ENCODE results near the gene NID1. TPM values are rescaled to one million over a fixed set of nuclear protein-coding genes. Genes with fewer than 3 reads are reported as not detected.
"Not testable (repeated sequence)": the region's sequence is repeated elsewhere in the genome, so short reads cannot be mapped to it uniquely, and the experiment has no call there.

The NID1 gene
- polyA plus RNA-seq, 2 donors, result 3.9 to 11.6 TPM

GRCh38 chr1:235979176-235979575, 85.7 kb downstream of the NID1 start:
- Histone ChIP-seq H3K36me3 (ENCODE audit: control insufficient read depth in 2 of 2, insufficient read depth in 2 of 2, low read length in 1 of 2) (peaks cover 3 to 8% of the 10 kb centered on the region in 2 donors), H3K4me3 (ENCODE audit: low read depth in 1 of 2, low read length in 2 of 2) (no peak overlapping the region), H3K9me3 (ENCODE audit: control insufficient read depth in 2 of 2, insufficient read depth in 1 of 2, low read depth in 1 of 2, low read length in 1 of 2) (peaks cover 2 to 8% of the 10 kb centered on the region in 2 donors), H3K4me1 (ENCODE audit: control insufficient read depth in 2 of 2, insufficient read depth in 2 of 2, low read length in 1 of 2) (no peaks in the 10 kb centered on the region), H3K27ac (ENCODE audit: low read depth in 2 of 2, low read length in 1 of 2) (no peak overlapping the region), H3K27me3 (ENCODE audit: control insufficient read depth in 1 of 2, insufficient read depth in 2 of 2, low read length in 2 of 2) (no peaks in the 10 kb centered on the region)
- 80 to 87% methylated on average over 4 of the region's 4 CpGs for WGBS, 2 donors

- H3K4me1 ChIP-seq (ENCODE audit: control insufficient read depth in 2 of 2, insufficient read depth in 2 of 2, low read length in 1 of 2), result no peaks in the 10 kb centered on the region
- H3K9me3 ChIP-seq (ENCODE audit: control insufficient read depth in 2 of 2, insufficient read depth in 1 of 2, low read depth in 1 of 2, low read length in 1 of 2), result peaks cover 2 to 8% of the 10 kb centered on the region in 2 donors
- H3K27me3 ChIP-seq (ENCODE audit: control insufficient read depth in 1 of 2, insufficient read depth in 2 of 2, low read length in 2 of 2), result no peaks in the 10 kb centered on the region
- H3K4me3 ChIP-seq (ENCODE audit: low read depth in 1 of 2, low read length in 2 of 2), result no peak overlapping the region
- WGBS, 2 donors, result 82 to 85% methylated on average over 5 of the region's 5 CpGs
- H3K27ac ChIP-seq (ENCODE audit: low read depth in 2 of 2, low read length in 1 of 2), result peak overlapping the region in 1 of 2 donors; percentile 26
- peaks cover 3 to 8% of the 10 kb centered on the region in 2 donors for H3K36me3 ChIP-seq (ENCODE audit: control insufficient read depth in 2 of 2, insufficient read depth in 2 of 2, low read length in 1 of 2)
These were observed 88.4 kb downstream of the NID1 start for GRCh38 chr1:235976490-235976889.

- no peaks in the 10 kb centered on the region for H3K27me3 ChIP-seq (ENCODE audit: control insufficient read depth in 1 of 2, insufficient read depth in 2 of 2, low read length in 2 of 2)
- H3K4me3 ChIP-seq (ENCODE audit: low read depth in 1 of 2, low read length in 2 of 2), result no peak overlapping the region
- H3K27ac ChIP-seq (ENCODE audit: low read depth in 2 of 2, low read length in 1 of 2), result peak overlapping the region in 1 of 2 donors; percentile 42
- 72 to 77% methylated on average over 1 of the region's 1 CpG for WGBS, 2 donors
- no peaks in the 10 kb centered on the region for H3K4me1 ChIP-seq (ENCODE audit: control insufficient read depth in 2 of 2, insufficient read depth in 2 of 2, low read length in 1 of 2)
- H3K36me3 ChIP-seq (ENCODE audit: control insufficient read depth in 2 of 2, insufficient read depth in 2 of 2, low read length in 1 of 2), result peaks cover 3 to 5% of the 10 kb centered on the region in 2 donors
- H3K9me3 ChIP-seq (ENCODE audit: control insufficient read depth in 2 of 2, insufficient read depth in 1 of 2, low read depth in 1 of 2, low read length in 1 of 2), result peaks cover 2 to 8% of the 10 kb centered on the region in 2 donors
These were observed 90.3 kb downstream of the NID1 start for GRCh38 chr1:235974616-235975015.

GRCh38 chr1:235972691-235973090, 92.2 kb downstream of the NID1 start:
- H3K27ac ChIP-seq (ENCODE audit: low read depth in 2 of 2, low read length in 1 of 2), result peak overlapping the region; percentile 31 to 32
- not testable (repeated sequence) for H3K36me3 ChIP-seq (ENCODE audit: control insufficient read depth in 2 of 2, insufficient read depth in 2 of 2, low read length in 1 of 2); H3K27me3 ChIP-seq (ENCODE audit: control insufficient read depth in 1 of 2, insufficient read depth in 2 of 2, low read length in 2 of 2); H3K4me1 ChIP-seq (ENCODE audit: control insufficient read depth in 2 of 2, insufficient read depth in 2 of 2, low read length in 1 of 2); H3K4me3 ChIP-seq (ENCODE audit: low read depth in 1 of 2, low read length in 2 of 2); H3K9me3 ChIP-seq (ENCODE audit: control insufficient read depth in 2 of 2, insufficient read depth in 1 of 2, low read depth in 1 of 2, low read length in 1 of 2)
- WGBS, 2 donors, result 88 to 91% methylated on average over 3 of the region's 3 CpGs

- peak overlapping the region in 1 of 2 donors; percentile 41 for H3K4me3 ChIP-seq (ENCODE audit: low read depth in 1 of 2, low read length in 2 of 2)
These were observed 92.6 kb downstream of the NID1 start for GRCh38 chr1:235972311-235972689.

GRCh38 chr1:235971571-235972310, 93.1 kb downstream of the NID1 start:
- H3K9me3 ChIP-seq (ENCODE audit: control insufficient read depth in 2 of 2, insufficient read depth in 1 of 2, low read depth in 1 of 2, low read length in 1 of 2), result no peaks in the 10 kb centered on the region
- WGBS, 2 donors, result 7 to 8% methylated on average over 29 of the region's 29 CpGs
- no peaks in the 10 kb centered on the region for H3K4me1 ChIP-seq (ENCODE audit: control insufficient read depth in 2 of 2, insufficient read depth in 2 of 2, low read length in 1 of 2)
- no peaks in the 10 kb centered on the region for H3K27me3 ChIP-seq (ENCODE audit: control insufficient read depth in 1 of 2, insufficient read depth in 2 of 2, low read length in 2 of 2)
- H3K36me3 ChIP-seq (ENCODE audit: control insufficient read depth in 2 of 2, insufficient read depth in 2 of 2, low read length in 1 of 2), result no peaks in the 10 kb centered on the region
- peak overlapping the region; percentile 88 to 90 for H3K27ac ChIP-seq (ENCODE audit: low read depth in 2 of 2, low read length in 1 of 2)
- peak overlapping the region; percentile 35 to 41 for H3K4me3 ChIP-seq (ENCODE audit: low read depth in 1 of 2, low read length in 2 of 2)

More at GRCh38 chr1:235972311-235972689, 92.6 kb downstream of the NID1 start:
- WGBS, 2 donors, result 34 to 47% methylated on average over 5 of the region's 5 CpGs
- Histone ChIP-seq H3K9me3 (ENCODE audit: control insufficient read depth in 2 of 2, insufficient read depth in 1 of 2, low read depth in 1 of 2, low read length in 1 of 2) (peaks cover 0 to under 1% of the 10 kb centered on the region in 2 donors), H3K27ac (ENCODE audit: low read depth in 2 of 2, low read length in 1 of 2) (peak overlapping the region; percentile 88 to 90), H3K4me1 (ENCODE audit: control insufficient read depth in 2 of 2, insufficient read depth in 2 of 2, low read length in 1 of 2) (no peaks in the 10 kb centered on the region), H3K27me3 (ENCODE audit: control insufficient read depth in 1 of 2, insufficient read depth in 2 of 2, low read length in 2 of 2) (no peaks in the 10 kb centered on the region), H3K36me3 (ENCODE audit: control insufficient read depth in 2 of 2, insufficient read depth in 2 of 2, low read length in 1 of 2) (no peaks in the 10 kb centered on the region)

- peak overlapping the region; percentile 26 to 88 for H3K27ac ChIP-seq (ENCODE audit: low read depth in 2 of 2, low read length in 1 of 2)
- H3K4me3 ChIP-seq (ENCODE audit: low read depth in 1 of 2, low read length in 2 of 2), result no peak overlapping the region
- no peaks in the 10 kb centered on the region for H3K36me3 ChIP-seq (ENCODE audit: control insufficient read depth in 2 of 2, insufficient read depth in 2 of 2, low read length in 1 of 2)
These were observed 93.9 kb downstream of the NID1 start for GRCh38 chr1:235971020-235971419.

GRCh38 chr1:235968831-235969230, 96.1 kb downstream of the NID1 start:
- 73 to 81% methylated on average over 5 of the region's 5 CpGs for WGBS, 2 donors
- Histone ChIP-seq H3K36me3 (ENCODE audit: control insufficient read depth in 2 of 2, insufficient read depth in 2 of 2, low read length in 1 of 2) (no peaks in the 10 kb centered on the region), H3K27me3 (ENCODE audit: control insufficient read depth in 1 of 2, insufficient read depth in 2 of 2, low read length in 2 of 2) (no peaks in the 10 kb centered on the region), H3K9me3 (ENCODE audit: control insufficient read depth in 2 of 2, insufficient read depth in 1 of 2, low read depth in 1 of 2, low read length in 1 of 2) (no peaks in the 10 kb centered on the region), H3K4me3 (ENCODE audit: low read depth in 1 of 2, low read length in 2 of 2) (no peak overlapping the region), H3K27ac (ENCODE audit: low read depth in 2 of 2, low read length in 1 of 2) (no peak overlapping the region), H3K4me1 (ENCODE audit: control insufficient read depth in 2 of 2, insufficient read depth in 2 of 2, low read length in 1 of 2) (no peaks in the 10 kb centered on the region)

More at GRCh38 chr1:235971020-235971419, 93.9 kb downstream of the NID1 start:
- Histone ChIP-seq H3K27me3 (ENCODE audit: control insufficient read depth in 1 of 2, insufficient read depth in 2 of 2, low read length in 2 of 2) (no peaks in the 10 kb centered on the region), H3K9me3 (ENCODE audit: control insufficient read depth in 2 of 2, insufficient read depth in 1 of 2, low read depth in 1 of 2, low read length in 1 of 2) (no peaks in the 10 kb centered on the region), H3K4me1 (ENCODE audit: control insufficient read depth in 2 of 2, insufficient read depth in 2 of 2, low read length in 1 of 2) (no peaks in the 10 kb centered on the region)
- WGBS, 2 donors, result 52 to 60% methylated on average over 3 of the region's 3 CpGs

GRCh38 chr1:235966134-235966533, 98.8 kb downstream of the NID1 start:
- not testable (repeated sequence) for H3K36me3 ChIP-seq (ENCODE audit: control insufficient read depth in 2 of 2, insufficient read depth in 2 of 2, low read length in 1 of 2); H3K27ac ChIP-seq (ENCODE audit: low read depth in 2 of 2, low read length in 1 of 2); H3K4me3 ChIP-seq (ENCODE audit: low read depth in 1 of 2, low read length in 2 of 2); H3K27me3 ChIP-seq (ENCODE audit: control insufficient read depth in 1 of 2, insufficient read depth in 2 of 2, low read length in 2 of 2); H3K4me1 ChIP-seq (ENCODE audit: control insufficient read depth in 2 of 2, insufficient read depth in 2 of 2, low read length in 1 of 2); H3K9me3 ChIP-seq (ENCODE audit: control insufficient read depth in 2 of 2, insufficient read depth in 1 of 2, low read depth in 1 of 2, low read length in 1 of 2)
- WGBS, 2 donors, result 80 to 82% methylated on average over 5 of the region's 5 CpGs

GRCh38 chr1:235960809-235961208, 104.1 kb downstream of the NID1 start:
- Histone ChIP-seq H3K9me3 (ENCODE audit: control insufficient read depth in 2 of 2, insufficient read depth in 1 of 2, low read depth in 1 of 2, low read length in 1 of 2) (no peaks in the 10 kb centered on the region), H3K27me3 (ENCODE audit: control insufficient read depth in 1 of 2, insufficient read depth in 2 of 2, low read length in 2 of 2) (no peaks in the 10 kb centered on the region), H3K36me3 (ENCODE audit: control insufficient read depth in 2 of 2, insufficient read depth in 2 of 2, low read length in 1 of 2) (no peaks in the 10 kb centered on the region), H3K4me3 (ENCODE audit: low read depth in 1 of 2, low read length in 2 of 2) (no peak overlapping the region), H3K4me1 (ENCODE audit: control insufficient read depth in 2 of 2, insufficient read depth in 2 of 2, low read length in 1 of 2) (no peaks in the 10 kb centered on the region), H3K27ac (ENCODE audit: low read depth in 2 of 2, low read length in 1 of 2) (no peak overlapping the region)
- 57 to 76% methylated on average over 4 of the region's 4 CpGs for WGBS, 2 donors

Measured in esophagus (tissue), 2 donors.